SHP77 treated with DMSO at 0.1 percent for 48 hours (cell line): ENCODE data around the gene SNRNP27.
"Not testable (repeated sequence)": the region's sequence is repeated elsewhere in the genome, so short reads cannot be mapped to it uniquely, and the experiment has no call there.

Source experiments
- DNase-seq: peaks from one replicate; lab custom pipeline; 2025; lab: John Stamatoyannopoulos, UW

SNRNP27 gene, protein sequence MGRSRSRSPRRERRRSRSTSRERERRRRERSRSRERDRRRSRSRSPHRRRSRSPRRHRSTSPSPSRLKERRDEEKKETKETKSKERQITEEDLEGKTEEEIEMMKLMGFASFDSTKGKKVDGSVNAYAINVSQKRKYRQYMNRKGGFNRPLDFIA

DNA sequence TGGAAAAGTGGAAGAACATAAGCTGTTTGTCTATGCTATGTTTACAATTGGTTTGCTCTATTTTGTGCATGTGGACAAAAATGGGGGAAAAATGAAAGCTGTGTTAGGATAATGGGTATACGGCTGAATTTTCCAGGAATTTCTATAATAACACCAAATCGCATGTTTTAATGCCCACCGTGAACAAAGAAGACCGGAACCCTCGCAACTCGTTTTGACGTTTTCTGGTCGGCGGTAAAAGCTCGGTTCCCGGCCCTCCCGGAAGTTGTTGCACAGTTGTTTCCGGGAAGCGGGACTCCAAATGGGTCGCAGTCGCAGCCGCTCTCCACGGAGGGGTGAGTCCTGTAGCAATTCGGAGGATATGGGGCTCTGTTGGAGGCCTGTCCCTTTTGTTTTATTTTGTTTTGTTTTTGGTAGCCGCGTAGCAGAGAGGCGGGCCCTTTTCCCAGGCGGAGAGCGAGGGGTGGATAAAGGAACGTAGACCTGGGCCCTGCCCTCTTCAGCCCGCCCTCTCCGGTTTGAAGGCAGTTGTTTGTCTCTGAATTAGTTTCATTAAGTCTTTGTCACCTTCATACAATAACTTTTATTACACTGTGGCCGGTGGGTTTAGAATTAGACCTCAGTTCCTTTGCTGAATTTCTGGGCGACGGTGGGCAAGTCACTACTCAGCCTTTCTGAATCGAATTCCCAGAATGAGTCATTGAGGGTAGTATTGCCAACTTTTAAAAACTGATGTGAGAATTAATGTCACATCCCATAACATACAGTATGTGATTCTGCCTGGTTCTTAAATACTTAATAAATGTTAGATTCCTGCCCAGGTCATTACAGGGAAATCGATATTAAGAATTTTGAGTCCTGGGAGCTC, at the start of gene SNRNP27:
Gene SNRNP27, plus strand, starts transcription at position 273 of the 868 bp plus-strand sequence. Its CDS starts 29 bp downstream, at position 302.
- DNase-seq: peak; percentile 56

DNA sequence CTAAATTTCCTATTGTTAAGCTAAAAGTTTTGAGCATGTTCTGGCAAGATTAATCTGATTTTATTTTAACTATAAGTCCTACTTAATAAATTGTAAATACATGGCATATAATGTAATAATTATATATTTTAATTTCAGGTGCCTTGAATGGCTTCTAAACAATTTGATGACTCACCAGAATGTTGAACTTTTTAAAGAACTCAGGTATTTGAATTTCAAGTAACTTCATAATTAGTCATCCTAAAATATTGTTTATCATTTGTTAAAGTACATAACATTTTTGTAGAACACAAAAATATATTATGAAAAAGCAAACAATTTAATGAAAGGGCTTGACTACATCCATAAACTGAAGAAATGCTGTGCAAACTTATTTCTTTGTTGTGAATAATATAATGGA, 49.8 kb upstream of the SNRNP27 start:
- DNase-seq: no peak

GRCh38 chr2:69844560-69844959, 49.2 kb upstream of the SNRNP27 start:
- no peak for DNase-seq

GRCh38 chr2:69846182-69847067, 47.3 kb upstream of the SNRNP27 start:
- DNase-seq: no peak

DNA sequence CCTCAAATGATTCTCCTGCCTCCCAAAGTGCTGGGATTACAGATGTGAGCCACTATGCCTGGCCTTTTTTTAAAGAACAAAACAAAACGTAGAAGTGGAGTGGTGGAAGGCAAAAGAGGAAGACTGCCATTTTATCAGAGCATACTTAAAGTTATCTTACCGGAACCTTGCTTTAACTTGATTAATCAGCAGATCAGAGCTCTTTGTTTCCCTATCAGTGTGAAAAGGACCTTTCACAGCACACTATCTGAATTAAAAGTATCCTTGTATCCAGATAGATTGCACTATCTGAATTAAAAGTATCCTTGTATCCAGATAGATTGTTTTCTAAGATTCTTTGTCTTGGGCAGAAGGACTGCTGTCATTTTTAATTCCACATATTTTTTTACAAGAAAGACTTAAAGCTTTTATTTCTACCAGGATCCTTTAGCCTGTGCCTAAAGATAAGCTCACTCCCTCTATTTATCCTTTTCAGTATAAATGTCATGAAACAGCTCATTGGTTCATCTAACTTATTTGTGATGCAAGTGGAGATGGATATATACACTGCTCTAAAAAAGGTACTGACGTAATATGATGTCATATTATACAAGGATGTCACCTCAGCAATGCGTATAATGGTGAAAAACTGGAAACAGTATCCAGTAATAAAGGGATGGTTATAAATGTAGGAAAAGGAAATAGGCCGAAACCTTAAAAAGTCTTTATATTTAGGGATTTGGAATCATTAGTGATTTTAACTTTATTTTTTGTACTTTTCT, 46.5 kb upstream of the SNRNP27 start:
- no peak for DNase-seq

GRCh38 chr2:69848186-69848790, 45.5 kb upstream of the SNRNP27 start:
- no peak for DNase-seq

DNA sequence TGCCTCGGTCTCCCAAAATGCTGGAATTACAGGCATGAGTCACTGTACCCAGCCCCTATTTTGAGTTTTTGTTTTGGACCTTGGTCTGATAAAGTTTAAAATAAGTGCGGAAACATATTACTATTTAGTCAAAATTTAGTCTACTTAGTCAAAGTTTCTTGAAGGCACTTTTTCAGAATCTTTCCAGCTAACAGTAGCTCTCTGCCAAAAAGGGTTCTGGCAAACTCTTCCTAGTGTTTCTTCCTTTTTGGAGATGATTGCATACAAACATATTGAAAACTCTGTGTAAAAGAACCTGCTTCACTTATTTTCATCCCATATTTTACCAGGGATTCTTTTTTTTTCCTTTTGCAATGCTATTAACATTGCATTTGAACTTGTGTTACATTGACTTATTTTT, 35.5 kb upstream of the SNRNP27 start:
- no peak for DNase-seq

DNA sequence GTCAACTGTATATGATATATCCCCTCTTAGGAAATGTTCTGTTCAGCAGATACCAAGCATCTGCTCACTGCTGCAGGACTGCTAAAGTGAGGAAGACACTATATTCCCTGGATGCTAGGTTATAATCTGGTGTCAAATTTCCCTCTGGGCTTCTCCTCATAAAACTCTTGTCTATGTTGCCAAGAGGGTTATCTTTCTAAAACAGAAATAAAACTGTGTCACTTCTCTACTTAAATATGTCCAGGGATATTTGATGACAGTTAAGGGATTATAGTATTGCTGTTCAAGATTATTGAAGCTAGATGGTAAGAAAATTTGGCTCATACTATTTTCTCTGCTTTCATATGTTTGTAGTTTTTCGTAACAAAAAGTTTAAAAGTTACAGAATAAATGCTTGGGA, 30.5 kb upstream of the SNRNP27 start:
- no peak for DNase-seq

- DNase-seq: no peak
Measured at GRCh38 chr2:69888451-69888850, 5.3 kb upstream of the SNRNP27 start.

DNA sequence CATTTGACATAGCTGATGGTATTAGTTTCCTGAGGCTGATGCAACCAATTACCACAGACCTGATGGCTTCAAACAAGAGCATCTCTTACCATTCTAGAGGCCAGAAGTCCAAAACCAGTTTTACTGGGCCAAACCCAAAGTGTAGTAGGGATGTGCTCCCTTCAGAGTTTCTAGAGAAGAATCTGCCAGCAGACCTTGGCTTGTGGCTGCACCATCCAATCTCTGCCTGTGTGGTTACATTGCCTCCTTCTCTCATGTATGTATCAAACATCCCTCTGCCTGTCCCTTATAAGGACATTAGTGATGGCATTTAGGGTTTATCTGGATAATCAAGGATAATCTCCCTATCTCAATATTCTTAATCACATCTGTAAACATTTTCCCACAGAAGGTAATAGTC, 4.5 kb upstream of the SNRNP27 start:
- DNase-seq: no peak

DNA sequence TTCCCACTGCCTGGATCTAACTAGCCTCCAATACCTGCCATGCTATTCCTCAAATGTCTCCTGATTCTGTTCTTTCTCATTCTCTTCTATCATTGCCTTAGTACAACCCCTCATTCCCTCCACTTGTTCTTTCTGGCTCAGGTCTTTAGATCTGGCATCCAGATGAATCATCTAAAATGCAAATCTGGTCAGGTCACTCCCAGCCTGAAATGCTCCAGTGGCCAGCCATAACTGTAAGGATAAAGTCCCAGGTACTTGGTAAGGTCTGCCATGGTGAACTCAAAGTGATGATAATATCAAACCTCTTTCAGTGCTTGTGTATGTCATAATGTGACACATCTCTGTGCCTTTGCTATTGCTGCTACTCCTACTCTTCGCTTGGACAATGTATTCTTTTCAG, 2.9 kb upstream of the SNRNP27 start:
- DNase-seq: no peak

DNA sequence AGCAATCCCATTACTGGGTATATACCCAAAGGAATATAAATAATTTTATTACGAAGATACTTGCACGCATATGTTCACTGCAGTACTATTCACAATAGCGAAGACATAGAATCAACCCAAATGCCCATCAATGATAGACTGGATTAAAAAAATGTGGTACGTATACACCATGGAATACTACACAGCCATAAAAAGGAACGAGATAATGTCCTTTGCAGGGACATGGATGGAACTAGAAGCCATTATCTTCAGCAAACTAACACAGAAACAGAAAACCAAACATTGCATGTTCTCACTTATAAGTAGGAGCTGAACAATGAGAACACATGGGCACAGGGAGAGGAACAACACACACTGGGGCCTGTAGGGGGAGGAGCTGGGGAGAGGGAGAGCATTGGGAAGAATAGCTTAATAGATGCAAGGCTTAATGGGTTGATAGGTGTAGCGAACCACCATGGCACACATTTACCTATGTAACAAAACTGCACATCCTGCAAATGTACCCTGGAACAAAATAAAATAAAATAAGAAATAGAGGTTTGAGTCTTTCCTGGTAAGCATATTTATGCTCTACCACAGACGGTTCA, 825 bp upstream of the SNRNP27 start:
- DNase-seq: not testable (repeated sequence)

DNA sequence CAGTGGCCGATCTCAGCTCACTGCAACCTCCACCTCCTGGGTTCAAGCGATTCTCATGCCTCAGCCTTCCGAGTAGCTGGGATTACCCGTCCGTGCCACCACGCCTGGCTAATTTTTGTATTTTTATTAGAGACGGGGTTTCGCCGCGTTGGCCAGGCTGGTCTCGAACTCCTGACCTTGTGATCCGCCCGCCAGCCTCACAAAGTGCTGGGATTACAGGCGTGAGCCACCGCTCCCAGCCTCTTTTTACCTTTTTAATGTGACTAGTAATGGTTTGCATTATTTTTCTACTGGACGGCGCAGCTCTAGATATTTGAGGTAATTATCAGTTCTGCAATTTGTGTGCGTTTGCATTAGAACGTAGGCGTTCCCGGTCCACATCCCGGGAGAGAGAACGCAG, 981 bp downstream of the SNRNP27 start:
- not testable (repeated sequence) for DNase-seq

DNA sequence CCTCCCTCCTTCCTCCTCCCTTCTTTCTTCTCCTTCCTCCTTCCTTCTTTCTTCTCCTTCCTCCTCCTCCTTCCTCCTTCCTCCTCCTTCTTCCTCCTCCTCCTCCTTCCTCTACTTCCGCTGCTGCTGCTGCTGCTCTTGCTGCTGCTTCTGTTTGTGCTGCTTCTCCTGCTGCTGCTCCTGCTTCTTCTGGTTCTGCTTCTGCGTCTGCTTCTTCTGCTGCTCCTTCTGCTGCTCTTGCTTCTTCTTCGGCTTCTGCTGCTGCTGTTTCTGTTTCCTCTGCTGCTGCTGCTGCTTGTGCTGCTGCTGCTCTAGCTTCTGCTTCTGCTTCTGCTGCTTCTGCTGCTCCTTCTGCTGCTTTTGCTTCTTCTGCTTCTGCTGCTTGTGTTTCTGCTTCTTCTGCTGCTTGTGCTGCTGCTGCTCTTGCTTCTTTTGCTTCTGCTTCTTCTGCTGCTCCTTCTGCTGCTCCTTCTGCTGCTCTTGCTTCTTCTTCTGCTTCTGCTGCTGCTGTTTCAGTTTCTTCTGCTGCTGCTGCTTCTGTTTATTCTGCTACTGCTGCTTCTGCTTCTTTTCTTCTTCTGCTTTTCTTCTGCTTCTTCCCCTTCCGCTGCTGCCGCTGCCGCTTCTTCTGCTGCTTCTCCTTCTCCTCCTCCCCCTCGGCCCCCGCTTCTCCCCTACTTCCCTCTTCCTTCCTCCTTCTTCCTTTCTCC, 8.6 kb downstream of the SNRNP27 start:
- no peak for DNase-seq

DNA sequence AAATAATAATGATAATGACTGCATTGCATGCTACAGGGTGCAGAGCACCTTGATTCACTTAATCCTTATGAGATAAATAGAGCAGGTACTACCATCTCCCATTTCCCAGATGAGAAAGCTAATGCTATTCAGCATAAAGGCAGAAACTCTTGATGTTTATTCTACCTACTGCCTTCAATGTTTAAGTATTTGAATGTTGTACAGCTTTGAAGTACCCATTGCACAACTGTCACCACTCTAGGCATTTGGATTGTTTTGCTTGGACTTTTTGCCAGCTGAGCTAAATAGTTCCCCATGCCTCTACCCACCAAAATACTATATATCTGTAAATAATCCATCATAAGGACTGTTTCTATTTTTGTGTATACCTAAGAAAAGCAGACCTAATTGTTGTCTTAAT, 13.5 kb downstream of the SNRNP27 start:
- DNase-seq: no peak

- peak; percentile 22 for DNase-seq
Measured at GRCh38 chr2:69911985-69912563, 18.3 kb downstream of the SNRNP27 start.

GRCh38 chr2:69914164-69914949, 20.6 kb downstream of the SNRNP27 start:
- DNase-seq: peak; percentile 99

DNA sequence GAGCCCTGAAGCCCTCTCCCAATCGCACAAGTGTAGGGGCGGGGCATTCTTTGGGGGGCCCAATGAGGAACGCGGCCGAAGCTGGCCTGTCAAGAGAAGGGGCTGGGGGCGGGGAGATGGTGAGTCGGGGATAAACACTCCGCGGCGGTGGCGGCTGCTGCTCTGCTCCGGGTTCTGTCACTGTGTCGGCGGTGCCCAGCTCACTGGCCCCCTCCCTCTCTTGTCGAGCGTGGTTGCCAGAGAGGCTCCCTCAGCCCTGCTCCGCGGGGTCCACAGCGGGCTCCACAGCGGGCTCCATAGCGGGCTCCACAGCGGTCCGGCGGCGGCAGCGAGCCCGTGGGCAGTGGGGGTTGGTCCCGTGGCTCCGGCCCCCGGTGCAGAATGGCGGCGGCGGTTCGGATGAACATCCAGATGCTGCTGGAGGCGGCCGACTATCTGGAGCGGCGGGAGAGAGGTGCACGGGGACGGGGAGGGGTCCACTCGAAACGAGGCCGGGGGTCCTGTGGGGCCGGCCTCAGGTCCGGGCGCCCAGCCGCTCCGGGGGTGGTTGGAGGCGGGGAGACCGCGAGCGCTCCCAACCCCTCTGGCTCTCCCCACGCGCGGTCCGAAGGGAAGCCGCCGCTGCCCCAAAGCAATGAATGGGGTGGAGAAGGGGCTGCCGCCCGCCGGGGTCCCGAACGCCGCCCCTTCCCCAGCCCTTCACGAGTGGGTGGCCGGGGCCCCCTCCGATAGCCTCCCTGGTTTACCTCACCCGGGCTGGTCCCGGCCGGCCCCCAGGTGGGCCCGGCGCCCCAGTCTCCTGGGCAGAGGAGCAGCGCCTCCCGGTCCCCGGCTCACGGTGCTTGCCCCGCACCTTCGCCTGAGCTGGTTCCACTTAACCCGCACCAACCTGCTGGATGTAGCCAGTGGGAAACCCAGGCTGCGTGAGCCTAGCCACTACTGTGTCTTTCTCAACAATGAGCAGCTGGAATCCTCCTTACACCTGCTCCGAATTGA, 21.5 kb downstream of the SNRNP27 start, which contains the start of gene MXD1:
Gene MXD1, plus strand, starts transcription at position 160 of the 996 bp plus-strand sequence. Its CDS starts 222 bp downstream, at position 382.
- no peak for DNase-seq
